Measurements from ENCODE around the gene UBE2I. TPM values are rescaled to one million over a fixed set of nuclear protein-coding genes. Genes with fewer than 3 reads are reported as not detected.

Gene UBE2I
- total RNA-seq, 1 donor from 2014 or later = 105 TPM

- no peak for DNase-seq (ENCODE audit: low spot score)
- TF ChIP-seq, protein P1, sequence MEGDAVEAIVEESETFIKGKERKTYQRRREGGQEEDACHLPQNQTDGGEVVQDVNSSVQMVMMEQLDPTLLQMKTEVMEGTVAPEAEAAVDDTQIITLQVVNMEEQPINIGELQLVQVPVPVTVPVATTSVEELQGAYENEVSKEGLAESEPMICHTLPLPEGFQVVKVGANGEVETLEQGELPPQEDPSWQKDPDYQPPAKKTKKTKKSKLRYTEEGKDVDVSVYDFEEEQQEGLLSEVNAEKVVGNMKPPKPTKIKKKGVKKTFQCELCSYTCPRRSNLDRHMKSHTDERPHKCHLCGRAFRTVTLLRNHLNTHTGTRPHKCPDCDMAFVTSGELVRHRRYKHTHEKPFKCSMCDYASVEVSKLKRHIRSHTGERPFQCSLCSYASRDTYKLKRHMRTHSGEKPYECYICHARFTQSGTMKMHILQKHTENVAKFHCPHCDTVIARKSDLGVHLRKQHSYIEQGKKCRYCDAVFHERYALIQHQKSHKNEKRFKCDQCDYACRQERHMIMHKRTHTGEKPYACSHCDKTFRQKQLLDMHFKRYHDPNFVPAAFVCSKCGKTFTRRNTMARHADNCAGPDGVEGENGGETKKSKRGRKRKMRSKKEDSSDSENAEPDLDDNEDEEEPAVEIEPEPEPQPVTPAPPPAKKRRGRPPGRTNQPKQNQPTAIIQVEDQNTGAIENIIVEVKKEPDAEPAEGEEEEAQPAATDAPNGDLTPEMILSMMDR (IDR thresholded peaks at IDR 0.05) = no peak
- Mint-ChIP-seq H3K4me3 (ENCODE audit: unreplicated experiment) (no peak overlapping the region), H3K4me1 (ENCODE audit: low read depth) (peaks cover 2% of the 10 kb centered on the region), H3K27ac (ENCODE audit: unreplicated experiment) (no peak overlapping the region), H3K27me3 (ENCODE audit: low read depth) (peaks cover 22% of the 10 kb centered on the region), H3K9me3 (ENCODE audit: low read depth) (no peaks in the 10 kb centered on the region), H3K36me3 (ENCODE audit: low read depth) (no peaks in the 10 kb centered on the region)
These were observed 27.0 kb upstream of the UBE2I start for GRCh38 chr16:1282324-1282973.

GRCh38 chr16:1283296-1283695 lies 26.1 kb upstream of the UBE2I start:
- Mint-ChIP-seq H3K27ac (ENCODE audit: unreplicated experiment) (no peak overlapping the region), H3K27me3 (ENCODE audit: low read depth) (peaks cover 27% of the 10 kb centered on the region), H3K4me1 (ENCODE audit: low read depth) (peaks cover 7% of the 10 kb centered on the region), H3K9me3 (ENCODE audit: low read depth) (no peaks in the 10 kb centered on the region), H3K36me3 (ENCODE audit: low read depth) (no peaks in the 10 kb centered on the region), H3K4me3 (ENCODE audit: unreplicated experiment) (no peak overlapping the region)
- DNase-seq (ENCODE audit: low spot score) = no peak
- TF ChIP-seq, protein P1 (IDR thresholded peaks at IDR 0.05) = no peak

GRCh38 chr16:1283996-1284616 lies 25.3 kb upstream of the UBE2I start:
- H3K27me3 Mint-ChIP-seq (ENCODE audit: low read depth) = peaks cover 30% of the 10 kb centered on the region
- no peak overlapping the region for H3K4me3 Mint-ChIP-seq (ENCODE audit: unreplicated experiment)
- H3K9me3 Mint-ChIP-seq (ENCODE audit: low read depth) = no peaks in the 10 kb centered on the region
- H3K4me1 Mint-ChIP-seq (ENCODE audit: low read depth) = peaks cover 7% of the 10 kb centered on the region
- H3K36me3 Mint-ChIP-seq (ENCODE audit: low read depth) = no peaks in the 10 kb centered on the region
- TF ChIP-seq, protein P1 (IDR thresholded peaks at IDR 0.05) = no peak
- no peak overlapping the region for H3K27ac Mint-ChIP-seq (ENCODE audit: unreplicated experiment)
- DNase-seq (ENCODE audit: low spot score) = no peak

DNA sequence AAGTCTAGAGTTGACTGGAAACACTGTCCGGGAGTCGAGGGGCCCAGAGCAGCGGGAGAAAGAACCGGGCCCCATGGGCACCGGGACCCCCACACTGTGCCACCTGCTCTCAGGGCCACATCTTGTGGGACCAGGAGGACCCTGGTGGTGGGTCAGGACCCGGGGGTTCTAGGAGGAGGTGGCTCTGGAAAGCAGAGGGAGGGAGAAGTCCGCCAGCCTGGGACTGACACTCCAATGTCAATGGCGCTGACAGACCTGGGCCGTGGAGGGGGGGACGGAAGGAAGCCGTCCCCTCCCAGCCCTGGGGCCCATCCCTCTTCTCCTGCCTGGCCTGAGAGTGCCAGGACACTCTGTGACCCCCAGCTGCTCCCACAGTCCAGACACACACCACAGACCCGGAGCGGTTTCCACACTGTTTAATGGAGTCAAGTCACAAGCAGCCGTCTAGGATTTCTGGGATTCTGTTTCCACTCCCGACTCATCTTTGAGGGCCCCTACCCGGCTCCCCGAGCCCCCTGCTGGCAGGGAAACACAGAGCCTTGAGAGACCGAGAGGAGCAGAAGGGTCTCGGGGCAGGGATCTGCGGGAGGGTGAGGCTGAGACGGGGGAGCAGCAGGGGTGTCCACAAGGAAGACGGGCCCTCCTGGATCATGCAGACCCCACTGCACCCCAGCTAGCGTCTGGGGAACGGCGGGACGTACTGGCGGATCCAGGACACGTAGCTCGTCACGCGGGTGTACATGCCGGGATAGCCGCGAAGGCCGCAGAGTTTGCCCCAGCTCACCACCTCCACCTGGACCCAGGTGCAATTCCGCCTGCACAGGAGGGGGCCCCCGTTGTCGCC lies 23.5 kb upstream of the UBE2I start:
- no peak overlapping the region for H3K4me3 Mint-ChIP-seq (ENCODE audit: unreplicated experiment)
- peak; percentile 81 for DNase-seq (ENCODE audit: low spot score)
- peaks cover 42% of the 10 kb centered on the region for H3K27me3 Mint-ChIP-seq (ENCODE audit: low read depth)
- no peak overlapping the region for H3K27ac Mint-ChIP-seq (ENCODE audit: unreplicated experiment)
- H3K4me1 Mint-ChIP-seq (ENCODE audit: low read depth) = peaks cover 7% of the 10 kb centered on the region
- H3K9me3 Mint-ChIP-seq (ENCODE audit: low read depth) = no peaks in the 10 kb centered on the region
- H3K36me3 Mint-ChIP-seq (ENCODE audit: low read depth) = no peaks in the 10 kb centered on the region
- TF ChIP-seq, protein P1 (IDR thresholded peaks at IDR 0.05) = peak; percentile 15

DNA sequence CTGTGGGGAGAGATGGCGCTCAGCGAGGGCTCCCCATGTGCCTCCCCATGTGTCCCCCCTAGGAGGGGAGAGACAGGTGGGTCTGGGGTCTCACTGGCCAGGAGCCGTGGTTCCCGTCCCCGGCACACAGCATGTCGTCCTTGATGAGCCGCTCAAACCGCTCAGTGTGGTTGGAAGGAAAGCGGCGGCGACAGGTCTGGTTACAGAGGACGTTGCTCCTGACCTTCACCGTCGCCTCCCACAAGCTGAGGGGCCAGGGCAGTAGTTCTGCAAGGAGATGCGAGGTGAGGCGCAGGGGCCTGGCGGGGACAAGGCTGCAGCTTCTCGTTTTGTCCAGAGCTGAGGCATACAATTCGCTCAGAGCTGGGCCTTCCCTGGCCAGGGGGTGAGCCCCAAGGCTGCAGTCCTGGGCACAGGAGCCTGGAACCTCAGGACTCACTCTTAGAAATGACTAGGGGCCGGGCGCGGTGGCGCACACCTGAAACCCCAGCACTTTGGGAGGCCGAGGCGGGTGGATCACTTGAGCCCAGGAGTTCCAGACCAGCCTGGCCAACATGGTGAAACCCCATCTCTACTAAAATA lies 22.8 kb upstream of the UBE2I start:
- H3K36me3 Mint-ChIP-seq (ENCODE audit: low read depth) = no peaks in the 10 kb centered on the region
- peaks cover 43% of the 10 kb centered on the region for H3K27me3 Mint-ChIP-seq (ENCODE audit: low read depth)
- H3K9me3 Mint-ChIP-seq (ENCODE audit: low read depth) = no peaks in the 10 kb centered on the region
- no peak for DNase-seq (ENCODE audit: low spot score)
- H3K4me1 Mint-ChIP-seq (ENCODE audit: low read depth) = peaks cover 7% of the 10 kb centered on the region
- TF ChIP-seq, protein P1 (IDR thresholded peaks at IDR 0.05) = no peak
- H3K27ac Mint-ChIP-seq (ENCODE audit: unreplicated experiment) = no peak overlapping the region
- H3K4me3 Mint-ChIP-seq (ENCODE audit: unreplicated experiment) = no peak overlapping the region
